ENCODE measurements around the gene SMOC1.

DNA sequence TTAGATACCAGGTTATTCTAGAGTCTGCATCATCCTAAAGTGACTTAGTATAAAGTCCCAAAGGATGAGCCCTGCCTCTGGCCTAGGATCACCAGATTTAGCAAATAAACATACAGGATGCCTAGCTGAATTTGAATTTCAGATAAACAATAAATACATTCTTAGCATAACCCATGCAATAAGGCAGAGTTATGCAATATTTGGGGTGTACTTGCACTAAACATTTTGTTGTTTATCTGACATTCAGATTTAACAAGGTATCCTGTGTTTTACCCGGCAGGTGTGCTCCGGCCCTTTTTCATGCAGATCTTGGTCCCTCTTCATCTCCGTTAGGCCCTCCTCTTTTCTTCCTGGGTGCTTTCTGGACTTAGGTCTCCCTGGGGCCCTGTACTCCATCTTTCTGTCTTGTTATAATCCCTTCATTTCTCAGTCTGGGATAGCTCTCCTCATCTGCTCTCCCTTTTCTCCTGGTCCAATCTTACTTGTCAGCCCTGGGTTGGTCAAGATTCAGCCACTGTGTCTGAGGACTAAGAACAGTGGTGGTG lies 18.1 kb upstream of the SMOC1 start:
- TF ChIP-seq TAF1 (IDR thresholded peaks at IDR 0.05; ENCODE audit: low read depth, low read length): no peak
- TF ChIP-seq POLR2A (IDR thresholded peaks at IDR 0.05; ENCODE audit: low read depth, low read length): no peak
- TF ChIP-seq PAX5 (IDR thresholded peaks at IDR 0.05; ENCODE audit: insufficient read depth, low read length, severe bottlenecking): no peak
- TF ChIP-seq POLR2AphosphoS5 (IDR thresholded peaks at IDR 0.05; ENCODE audit: low read depth, low read length): no peak
- no peak for TF ChIP-seq SPI1 (IDR thresholded peaks at IDR 0.05; ENCODE audit: low read depth, low read length)
- no peak for TF ChIP-seq POU2F2 (IDR thresholded peaks at IDR 0.05; ENCODE audit: low read depth, low read length)
